PC-9 (cell line): ENCODE measurements around the gene ENO2. TPM values are rescaled to one million over a fixed set of nuclear protein-coding genes. Genes with fewer than 3 reads are reported as not detected.

ENCODE experiments used
- BruUV-seq: library from RNA; stranded (reverse); fragments of 400-500 nt; replicated peaks from 2 replicates; lab custom pipeline; 2021; lab: Mats Ljungman, UMichigan
- CTCF ChIA-PET: fragments of 300-600 bp; sonication (Branson Sonifier 250); formaldehyde crosslinking; loops from one replicate; lab custom pipeline; 2022; ENCODE audit warnings: antibody characterized with exemption; lab: Charles Lee
- POLR2A ChIA-PET: fragments of 300-600 bp; sonication (Branson Sonifier 250); formaldehyde crosslinking; loops from one replicate; lab custom pipeline; 2022; ENCODE audit warnings: antibody characterized with exemption; ENCODE audit not compliant: unreplicated experiment; lab: Charles Lee
- DNase-seq, 2 experiments: peaks; one replicate each; pipeline versions ENCODE4 v3.0.0 to v3.0.0-alpha.2; 2015 to 2022; ENCODE audit warnings: mixed read lengths in 1 of 2
- H2AFZ ChIP-seq: fragments of 200-600 bp; sonication (generic); 2 replicates; pipeline ENCODE4 v1.8.1; 2017; ENCODE audit warnings: antibody characterized with exemption
- H3F3A ChIP-seq: fragments of 200-600 bp; sonication (generic); 2 replicates; pipeline ENCODE4 v1.8.1; 2017; ENCODE audit warnings: antibody characterized with exemption, mild to moderate bottlenecking, low read depth; ENCODE audit not compliant: insufficient read depth
- H3K27ac ChIP-seq: fragments of 200-600 bp; sonication (generic); 2 replicates; pipeline ENCODE4 v1.6.1; 2016; ENCODE audit warnings: mixed run types
- H3K27me3 ChIP-seq: fragments of 200-600 bp; sonication (generic); 2 replicates; pipeline ENCODE4 v1.6.1; 2016; ENCODE audit warnings: low read depth, mixed run types; ENCODE audit not compliant: insufficient read depth
- H3K36me3 ChIP-seq: fragments of 200-600 bp; sonication (generic); 2 replicates; pipeline ENCODE4 v1.6.1; 2016; ENCODE audit warnings: low read depth, mixed run types
- H3K4me1 ChIP-seq: fragments of 200-600 bp; sonication (generic); replicated peaks from 2 replicates; pipeline ENCODE4 v1.6.1; 2016; ENCODE audit warnings: mixed run types; ENCODE audit not compliant: insufficient read depth
- H3K4me2 ChIP-seq: fragments of 200-600 bp; sonication (generic); 2 replicates; pipeline ENCODE4 v1.6.1; 2017; ENCODE audit warnings: mixed run types
- H3K4me3 ChIP-seq: fragments of 200-600 bp; sonication (generic); 2 replicates; pipeline ENCODE4 v1.6.1; 2016; ENCODE audit warnings: mixed run types
- H3K79me2 ChIP-seq: fragments of 200-600 bp; sonication (generic); 2 replicates; pipeline ENCODE4 v1.6.1; 2017; ENCODE audit warnings: low read depth, mixed run types
- H3K9me2 ChIP-seq: fragments of 200-600 bp; sonication (generic); 2 replicates; pipeline ENCODE4 v1.8.1; 2017; ENCODE audit warnings: mild to moderate bottlenecking; ENCODE audit not compliant: insufficient read depth
- H3K9me3 ChIP-seq: fragments of 200-600 bp; sonication (generic); 2 replicates; pipeline ENCODE4 v1.8.1; 2016; ENCODE audit warnings: low read depth; ENCODE audit not compliant: insufficient read depth
- H4K20me1 ChIP-seq: fragments of 200-600 bp; sonication (generic); 2 replicates; pipeline ENCODE4 v1.8.1; 2017; ENCODE audit not compliant: insufficient read depth
- CTCF ChIP-seq: fragments of 200-600 bp; sonication (generic); conservative IDR thresholded peaks from 2 replicates; pipeline ENCODE4 v1.6.1; 2017; ENCODE audit warnings: mixed run types, antibody characterized with exemption, mild to moderate bottlenecking, moderate library complexity
- EZH2 ChIP-seq: fragments of 200-600 bp; sonication (generic); IDR thresholded peaks from 2 replicates; pipeline ENCODE4 v1.8.0; 2017; ENCODE audit warnings: antibody characterized with exemption, low read depth
- intact Hi-C: fragments of 100-400 bp; cut with micrococcal nuclease; formaldehyde crosslinking; loops from one replicate; pipeline ENCODE4 v1.10.0; 2022; ENCODE audit not compliant: unreplicated experiment
- total RNA-seq: library from RNA; stranded (reverse); gene quantifications from 2 replicates; pipeline ENCODE4 v1.2.3, GENCODE V29; 2021

Gene ENO2
- total RNA-seq, 1 experiment from 2014 or later, result 38.8 TPM

DNA sequence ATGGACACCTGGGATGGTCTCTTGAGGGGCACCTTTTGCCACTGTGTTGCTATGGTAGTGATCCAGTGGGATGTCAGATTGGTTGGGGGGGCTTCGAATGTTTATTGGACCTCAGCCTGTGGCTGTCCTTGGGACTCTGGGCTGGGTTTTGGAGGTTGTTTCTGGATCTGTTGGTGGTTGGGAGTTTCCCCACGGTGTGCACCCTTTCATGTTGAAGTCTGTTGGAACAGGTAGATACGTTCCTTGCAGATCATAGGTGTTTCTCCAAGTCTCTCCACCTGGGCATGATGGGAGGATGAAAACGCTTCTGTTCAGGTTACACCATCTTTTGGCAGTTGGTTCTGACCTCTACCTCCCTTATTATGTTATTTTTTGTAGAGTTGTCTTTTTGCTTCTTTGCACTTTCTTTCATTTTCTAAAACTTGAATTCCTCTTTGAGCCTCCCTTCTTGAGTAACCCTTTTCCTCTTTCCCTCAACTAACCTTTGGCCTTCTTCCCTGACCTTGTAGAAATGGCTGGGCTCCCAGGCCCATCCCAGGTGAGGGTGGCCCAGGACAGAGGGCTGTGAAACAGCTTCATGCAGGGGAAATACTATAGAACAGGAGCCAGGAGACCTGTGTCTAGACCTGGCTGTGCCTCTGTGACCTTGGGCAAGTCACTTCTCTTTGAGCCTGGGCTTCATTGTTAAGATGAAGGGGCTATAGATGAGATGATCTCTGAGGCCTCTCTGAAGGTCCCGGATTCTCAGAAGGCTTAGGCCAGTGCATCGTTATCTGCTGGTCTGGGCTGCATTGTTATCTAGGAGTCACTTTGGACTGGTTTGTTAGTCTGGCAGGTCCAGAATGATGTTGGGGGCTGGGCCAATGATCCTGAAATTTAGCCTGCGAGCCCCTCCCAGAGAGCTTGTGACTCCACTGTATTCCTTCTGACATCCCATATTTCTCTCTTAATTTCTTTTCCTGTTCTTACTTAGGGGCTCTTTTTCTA is 15.4 kb downstream of the ENO2 start:
- DNase-seq, result no peak
- Histone ChIP-seq H3K27me3 (no peaks in the 10 kb centered on the region), H2AFZ (no peak overlapping the region), H3K27ac (no peak overlapping the region), H4K20me1 (peaks cover 28% of the 10 kb centered on the region; the same call in 1 of the 2 replicates), H3K9me2 (no peaks in the 10 kb centered on the region), H3K4me2 (peak overlapping the region; percentile 95), H3K36me3 (peaks cover 18% of the 10 kb centered on the region), H3F3A (peaks cover 61% of the 10 kb centered on the region), H3K9me3 (no peaks in the 10 kb centered on the region), H3K4me1 (peaks cover 45% of the 10 kb centered on the region), H3K4me3 (peak overlapping the region; percentile 82), H3K79me2 (peaks cover 70% of the 10 kb centered on the region)
- ChIA-PET POLR2A (no interaction called here), CTCF (interaction anchor here (0.5 kb wide), 1 partner anchor 180 kb away, joined by 3 read pairs; the partner anchor contains the start of gene C1RL)
- intact Hi-C loops, result loop anchor here (5.0 kb wide), 1 partner anchor 258 kb away; the partner anchor contains the start of gene PEX5
- TF ChIP-seq EZH2, result no peak
- no peak for TF ChIP-seq CTCF
- TSS peak; percentile 9 for BruUV-seq

GRCh38 chr12:6932766-6933165 is 18.4 kb downstream of the ENO2 start:
- CTCF ChIA-PET, result no interaction called here
- intact Hi-C loops, result no loop called here
- H2AFZ ChIP-seq, result no peak overlapping the region
- H3K9me2 ChIP-seq, result no peaks in the 10 kb centered on the region
- BruUV-seq, result no TSS peak
- TF ChIP-seq EZH2 (no peak), CTCF (no peak)
- DNase-seq, result no peak
- H3K4me1 ChIP-seq, result peaks cover 19% of the 10 kb centered on the region
- no peak overlapping the region for H3K4me3 ChIP-seq
- H3F3A ChIP-seq, result peaks cover 54% of the 10 kb centered on the region
- POLR2A ChIA-PET, result interaction anchor here (0.5 kb wide), 1 partner anchor 17 kb away, joined by 3 read pairs; no protein-coding TSS in a partner anchor
- no peaks in the 10 kb centered on the region for H3K27me3 ChIP-seq
- peaks cover 28% of the 10 kb centered on the region; the same call in 1 of the 2 replicates for H4K20me1 ChIP-seq
- no peak overlapping the region for H3K27ac ChIP-seq
- H3K36me3 ChIP-seq, result peaks cover 19% of the 10 kb centered on the region
- no peaks in the 10 kb centered on the region for H3K9me3 ChIP-seq
- peaks cover 58% of the 10 kb centered on the region for H3K79me2 ChIP-seq
- H3K4me2 ChIP-seq, result no peak overlapping the region

DNA sequence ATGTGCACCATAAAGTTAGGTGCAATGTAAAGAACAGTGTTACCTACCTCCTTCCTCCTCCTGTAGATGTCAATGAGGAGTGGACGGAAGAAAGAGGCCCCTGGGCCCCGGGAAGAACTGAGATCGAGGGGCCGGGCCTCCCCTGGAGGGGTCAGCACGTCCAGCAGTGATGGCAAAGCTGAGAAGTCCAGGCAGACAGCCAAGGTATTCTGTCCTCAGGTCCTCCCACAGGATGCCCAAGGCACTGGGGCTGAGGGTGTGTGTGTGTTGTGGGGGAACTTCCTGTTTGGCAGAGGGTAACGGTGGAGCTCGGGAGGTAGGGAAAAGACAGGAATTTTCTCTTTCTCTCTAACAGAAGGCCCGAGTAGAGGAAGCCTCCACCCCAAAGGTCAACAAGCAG is 19.7 kb downstream of the ENO2 start:
- Histone ChIP-seq H3K36me3 (peaks cover 19% of the 10 kb centered on the region), H3K9me2 (no peaks in the 10 kb centered on the region), H3K4me3 (no peak overlapping the region), H3K9me3 (no peaks in the 10 kb centered on the region), H3K27me3 (no peaks in the 10 kb centered on the region), H3K79me2 (peaks cover 49% of the 10 kb centered on the region), H2AFZ (no peak overlapping the region), H3K27ac (no peak overlapping the region; the same call in 1 of the 2 replicates), H3F3A (peaks cover 54% of the 10 kb centered on the region), H3K4me1 (peaks cover 25% of the 10 kb centered on the region), H4K20me1 (peaks cover 28% of the 10 kb centered on the region; the same call in 1 of the 2 replicates), H3K4me2 (no peak overlapping the region)
- no peak for DNase-seq
- TF ChIP-seq EZH2 (no peak), CTCF (no peak)
- intact Hi-C loops, result no loop called here
- no TSS peak for BruUV-seq
- POLR2A ChIA-PET, result interaction anchor here (0.7 kb wide), 1 partner anchor 9 kb away, joined by 4 read pairs; no protein-coding TSS in a partner anchor
- CTCF ChIA-PET, result no interaction called here
